ENCODE results near the gene ZNRF3. TPM values are rescaled to one million over a fixed set of nuclear protein-coding genes. Genes with fewer than 3 reads are reported as not detected.
A peak's percentile ranks its signal among the peaks of the same experiment; 100 is the strongest.

ZNRF3 gene
- total RNA-seq, 3 donors from 2014 or later, result 5.5 to 10.6 (median 5.8) TPM

DNA sequence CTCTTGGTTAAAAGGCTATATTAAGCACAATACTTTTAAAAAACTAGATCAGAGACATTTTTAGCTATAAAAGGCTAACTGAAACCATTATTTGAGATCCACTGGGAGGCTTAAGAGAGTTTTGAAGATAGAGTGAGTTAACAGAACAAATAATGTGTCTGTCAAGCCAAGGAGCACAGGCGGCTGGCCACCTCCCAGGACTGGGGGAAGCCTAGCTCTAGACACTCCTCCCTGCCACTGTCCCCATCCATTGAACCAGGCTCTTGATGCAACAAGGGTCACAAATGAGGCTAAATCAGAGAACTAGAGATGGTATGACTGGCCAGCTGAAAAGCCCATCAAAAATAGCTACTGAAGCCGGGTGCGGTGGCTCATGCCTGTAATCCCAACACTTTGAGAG is 115.3 kb downstream of the ZNRF3 start:
- DNase-seq (no peak), ATAC-seq (no peak)
- Histone ChIP-seq H3K9me3 (no peaks in the 10 kb centered on the region), H3K4me1 (ENCODE audit: low read depth) (no peaks in the 10 kb centered on the region), H3K4me3 (no peak overlapping the region), H3K36me3 (ENCODE audit: low read depth) (no peaks in the 10 kb centered on the region)
- no peak for TF ChIP-seq CTCF (IDR thresholded peaks at IDR 0.05)
- intact Hi-C loops (cut with DNase I, micrococcal nuclease), result no loop called here

DNA sequence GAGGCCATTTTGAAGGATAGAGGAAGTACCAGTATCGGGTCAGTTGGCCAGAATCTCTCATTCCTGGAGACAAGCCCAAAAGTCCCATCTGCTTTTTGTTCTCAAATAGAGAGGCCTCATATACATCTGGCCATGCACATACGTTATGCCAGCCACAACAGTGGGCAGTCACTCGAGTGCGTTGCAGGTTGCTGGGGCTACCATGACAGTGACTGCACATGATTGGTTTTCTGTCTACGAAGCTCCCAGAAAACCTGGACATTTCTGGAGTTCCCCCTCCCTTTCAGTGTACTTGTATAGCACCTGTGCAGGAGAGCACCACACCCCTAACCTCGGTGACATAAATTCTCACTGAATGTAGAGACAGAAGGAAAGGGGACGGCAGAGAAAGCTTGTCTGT is 116.1 kb downstream of the ZNRF3 start:
- peak; percentile 66 for ATAC-seq
- Histone ChIP-seq H3K9me3 (no peaks in the 10 kb centered on the region), H3K4me3 (no peak overlapping the region), H3K36me3 (ENCODE audit: low read depth) (no peaks in the 10 kb centered on the region), H3K4me1 (ENCODE audit: low read depth) (peaks cover 2% of the 10 kb centered on the region)
- TF ChIP-seq CTCF (IDR thresholded peaks at IDR 0.05), result no peak
- intact Hi-C loops (cut with DNase I, micrococcal nuclease), result no loop called here
- peak in 1 of 3 donors; percentile 28 for DNase-seq

DNA sequence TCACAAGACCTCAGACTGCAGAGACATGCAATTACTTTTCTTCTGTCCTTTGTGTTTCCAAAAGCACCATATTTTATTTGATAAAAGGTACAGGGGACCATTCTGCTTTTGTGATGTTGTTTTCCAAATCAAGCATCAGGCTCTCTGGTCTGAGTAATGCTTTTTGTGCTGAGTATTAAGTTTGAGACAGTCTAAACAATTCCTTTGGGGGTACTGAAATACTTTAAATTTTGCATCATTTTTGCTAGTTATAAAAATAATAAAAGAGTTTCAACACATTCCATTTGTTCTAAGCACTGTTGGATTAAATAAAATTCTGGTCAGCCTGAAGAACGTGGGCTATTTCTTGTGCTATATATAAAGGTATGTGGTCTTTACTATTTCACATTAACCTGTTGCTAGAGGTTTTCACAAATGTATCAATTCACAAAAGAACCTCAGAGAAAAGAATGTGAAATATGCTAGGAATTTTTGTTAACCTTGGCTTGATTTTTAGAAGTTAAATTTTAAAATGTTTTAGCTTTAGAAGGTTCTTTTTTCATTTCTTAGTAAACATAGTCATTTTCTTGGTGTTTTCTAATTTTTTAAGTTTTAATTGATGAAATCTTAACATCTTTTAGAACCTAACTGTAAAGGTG is 116.7 kb downstream of the ZNRF3 start:
- no peak overlapping the region for H3K4me3 ChIP-seq
- no peak for TF ChIP-seq CTCF (IDR thresholded peaks at IDR 0.05)
- no peaks in the 10 kb centered on the region for H3K9me3 ChIP-seq
- intact Hi-C loops (cut with DNase I, micrococcal nuclease), result no loop called here
- no peak for DNase-seq
- no peaks in the 10 kb centered on the region for H3K36me3 ChIP-seq (ENCODE audit: low read depth)
- no peak for ATAC-seq
- H3K4me1 ChIP-seq (ENCODE audit: low read depth), result peaks cover 5% of the 10 kb centered on the region

DNA sequence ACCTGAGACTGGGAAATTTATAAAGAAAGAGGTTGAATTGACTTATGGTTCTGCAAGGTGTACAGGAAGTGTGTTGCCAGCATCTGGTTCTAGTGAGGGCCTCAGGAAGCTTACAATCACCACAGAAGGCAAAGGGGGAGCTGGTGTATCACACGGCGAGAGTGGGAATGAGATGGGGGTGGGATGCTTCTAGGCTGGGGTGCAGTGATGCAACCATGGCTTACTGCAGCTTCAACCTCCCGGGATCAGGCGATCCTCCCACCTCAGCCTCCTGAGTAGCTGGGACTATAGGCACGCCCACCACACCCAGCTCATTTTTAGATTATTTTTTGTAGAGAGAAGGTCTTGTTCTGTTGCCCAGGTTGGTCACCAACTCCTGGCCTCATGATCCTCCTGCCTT is 117.3 kb downstream of the ZNRF3 start:
- DNase-seq (no peak), ATAC-seq (no peak)
- TF ChIP-seq CTCF (IDR thresholded peaks at IDR 0.05), result no peak
- intact Hi-C loops (cut with DNase I, micrococcal nuclease), result no loop called here
- no peak overlapping the region for H3K4me3 ChIP-seq
- H3K36me3 ChIP-seq (ENCODE audit: low read depth), result no peaks in the 10 kb centered on the region
- peaks cover 6% of the 10 kb centered on the region for H3K4me1 ChIP-seq (ENCODE audit: low read depth)
- no peaks in the 10 kb centered on the region for H3K9me3 ChIP-seq

DNA sequence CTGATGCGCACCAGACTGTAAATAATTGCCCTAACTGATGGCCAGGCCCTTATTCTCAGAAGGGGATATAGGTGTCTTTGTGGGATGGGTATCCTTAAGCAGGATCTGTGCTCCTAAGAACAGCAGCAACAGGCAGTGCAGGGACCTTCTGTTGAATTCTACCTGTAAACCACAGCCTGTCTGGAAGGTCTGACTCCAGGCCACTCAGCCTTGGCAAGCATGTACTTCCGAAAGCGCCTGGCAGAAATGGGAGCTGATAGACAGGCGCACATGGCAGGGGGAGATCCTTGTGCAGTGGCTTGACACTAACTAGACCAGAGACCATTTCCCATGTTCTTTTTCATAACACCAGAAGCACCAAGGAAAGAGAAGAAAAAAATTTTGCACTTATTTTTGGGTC is 119.2 kb downstream of the ZNRF3 start:
- ATAC-seq (no peak), DNase-seq (no peak)
- no peak overlapping the region for H3K4me3 ChIP-seq
- H3K9me3 ChIP-seq, result no peaks in the 10 kb centered on the region
- intact Hi-C loops (cut with DNase I, micrococcal nuclease), result no loop called here
- H3K4me1 ChIP-seq (ENCODE audit: low read depth), result peaks cover 6% of the 10 kb centered on the region
- no peaks in the 10 kb centered on the region for H3K36me3 ChIP-seq (ENCODE audit: low read depth)
- no peak for TF ChIP-seq CTCF (IDR thresholded peaks at IDR 0.05)

DNA sequence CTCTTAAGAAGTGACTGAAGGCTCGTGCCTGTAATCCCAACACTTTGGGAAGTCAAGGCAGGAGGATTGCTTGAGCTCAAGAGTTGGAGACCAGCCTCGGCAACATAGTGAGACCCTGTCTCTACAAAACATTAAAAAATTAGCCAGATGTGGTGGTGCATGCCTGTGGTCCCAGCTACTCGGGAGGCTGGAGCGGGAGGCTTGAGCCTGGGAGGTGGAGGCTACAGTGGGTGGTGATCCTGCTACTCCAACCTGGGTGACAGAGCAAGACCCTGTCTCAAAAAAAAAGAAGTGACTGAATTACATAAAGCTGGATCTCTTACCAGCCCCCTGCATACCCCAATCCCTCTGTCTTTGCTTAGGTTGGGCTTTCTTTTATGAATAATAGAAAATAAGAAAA is 120.2 kb downstream of the ZNRF3 start:
- intact Hi-C loops (cut with DNase I, micrococcal nuclease), result no loop called here
- DNase-seq (no peak), ATAC-seq (no peak)
- Histone ChIP-seq H3K9me3 (no peaks in the 10 kb centered on the region), H3K4me1 (ENCODE audit: low read depth) (peaks cover 6% of the 10 kb centered on the region), H3K4me3 (no peak overlapping the region), H3K36me3 (ENCODE audit: low read depth) (no peaks in the 10 kb centered on the region)
- no peak for TF ChIP-seq CTCF (IDR thresholded peaks at IDR 0.05)

All from mucosa of descending colon (tissue), 3 donors.